SK-N-SH (cell line): ENCODE data around the gene CAPNS1. TPM values are rescaled to one million over a fixed set of nuclear protein-coding genes. Genes with fewer than 3 reads are reported as not detected.

Experiments
- CTCF ChIA-PET: fragments of 300-600, 350-600 bp; formaldehyde crosslinking; extraction: SDS; loops from one replicate; lab custom pipeline; 2021; lab: Yijun Ruan, JAX
- POLR2A ChIA-PET: fragments of 350-600 bp; sonication (Branson Sonifier 250); formaldehyde crosslinking; extraction: SDS; loops from one replicate; lab custom pipeline; 2020; ENCODE audit warnings: antibody characterized with exemption, inconsistent platforms; lab: Yijun Ruan, JAX
- DNase-seq: peaks from one replicate; pipeline ENCODE4 v3.0.0; 2012
- H2AFZ ChIP-seq: fragments of 200-600 bp; sonication (generic); 2 replicates; pipeline ENCODE4 v1.8.1; 2016; ENCODE audit warnings: antibody characterized with exemption, mild to moderate bottlenecking, low read depth
- H3F3A ChIP-seq: fragments of 200-600 bp; sonication (generic); replicated peaks from 2 replicates; pipeline ENCODE3; 2016; ENCODE audit warnings: antibody characterized with exemption, mild to moderate bottlenecking; ENCODE audit not compliant: insufficient read depth
- H3K27ac ChIP-seq, 2 experiments: fragments of 200-500 bp in 1 of 2; fragments of 200-600 bp in 1 of 2; sonication (Bioruptor generic) in 1 of 2; sonication (generic), shearing (Covaris generic) in 1 of 2; 2 replicates each; pipeline versions ENCODE4 v1.5.1 to v1.6.1; 2014 to 2016; ENCODE audit warnings: low read depth in 2 of 2, inconsistent platforms in 1 of 2, low read length in 1 of 2, mild to moderate bottlenecking in 1 of 2, mixed read lengths in 1 of 2
- H3K27me3 ChIP-seq: fragments of 200-600 bp; sonication (generic), shearing (Covaris generic); 2 replicates; pipeline ENCODE4 v1.6.1; 2016; ENCODE audit warnings: mixed run types; ENCODE audit not compliant: insufficient read depth
- H3K36me3 ChIP-seq, 2 experiments: fragments of 200-500 bp in 1 of 2; fragments of 200-600 bp in 1 of 2; sonication (Bioruptor generic) in 1 of 2; sonication (generic) in 1 of 2; replicated peaks in 1 of 2; 2 replicates each; pipeline versions ENCODE3 to v1.5.1; 2014 to 2016; ENCODE audit warnings: low read length in 1 of 2, mild to moderate bottlenecking in 1 of 2; ENCODE audit not compliant: insufficient read depth in 2 of 2, control insufficient read depth in 1 of 2
- H3K4me1 ChIP-seq, 2 experiments: fragments of 200-500 bp in 1 of 2; fragments of 200-600 bp in 1 of 2; sonication (Bioruptor generic) in 1 of 2; sonication (generic), shearing (Covaris generic) in 1 of 2; 2 replicates each; pipeline versions ENCODE4 v1.5.1 to v1.6.1; 2014 to 2016; ENCODE audit warnings: low read depth in 1 of 2, low read length in 1 of 2, mixed run types in 1 of 2; ENCODE audit not compliant: insufficient read depth in 2 of 2, control insufficient read depth in 1 of 2
- H3K4me2 ChIP-seq: fragments of 200-600 bp; sonication (generic), shearing (Covaris generic); 2 replicates; pipeline ENCODE4 v1.6.1; 2017; ENCODE audit warnings: mixed run types
- H3K4me3 ChIP-seq, 2 experiments: fragments of 200-500 bp in 1 of 2; fragments of 200-600 bp in 1 of 2; sonication (Bioruptor generic) in 1 of 2; sonication (generic), shearing (Covaris generic) in 1 of 2; 2 replicates each; pipeline versions ENCODE4 v1.5.1 to v1.8.1; 2014 to 2016; ENCODE audit warnings: low read depth in 2 of 2, inconsistent platforms in 1 of 2, low read length in 1 of 2, mild to moderate bottlenecking in 1 of 2, mixed read lengths in 1 of 2, moderate library complexity in 1 of 2
- H3K79me2 ChIP-seq: fragments of 200-600 bp; sonication (generic); 2 replicates; pipeline ENCODE4 v1.8.1; 2017; ENCODE audit warnings: mild to moderate bottlenecking; ENCODE audit not compliant: insufficient read depth
- H3K9ac ChIP-seq: fragments of 200-600 bp; sonication (generic); 2 replicates; pipeline ENCODE4 v1.6.1; 2017; ENCODE audit warnings: mixed run types
- H3K9me2 ChIP-seq: fragments of 200-600 bp; sonication (generic); 2 replicates; pipeline ENCODE4 v1.6.1; 2017; ENCODE audit warnings: mixed run types
- H3K9me3 ChIP-seq: fragments of 200-600 bp; sonication (generic); 2 replicates; pipeline ENCODE4 v1.6.1; 2017; ENCODE audit warnings: mixed run types, mild to moderate bottlenecking, moderate library complexity
- H4K20me1 ChIP-seq: fragments of 200-600 bp; sonication (generic); 2 replicates; pipeline ENCODE4 v1.6.1; 2017; ENCODE audit warnings: mild to moderate bottlenecking, mixed run types; ENCODE audit not compliant: insufficient read depth
- FOSL2 ChIP-seq: IDR thresholded peaks from 2 replicates; pipeline ENCODE4 v1.4.0; 2012; ENCODE audit warnings: low read depth, mild to moderate bottlenecking, moderate library complexity, borderline replicate concordance
- GABPA ChIP-seq: IDR thresholded peaks from 2 replicates; pipeline ENCODE4 v1.4.0; 2012; ENCODE audit warnings: low read depth, mild to moderate bottlenecking
- GATA2 ChIP-seq: sonication (generic); formaldehyde crosslinking; IDR thresholded peaks from 2 replicates; pipeline ENCODE4 v1.5.0; 2020; ENCODE audit warnings: mild to moderate bottlenecking, missing genetic modification reagents
- JUND ChIP-seq: IDR thresholded peaks from 2 replicates; pipeline ENCODE4 v1.4.0; 2012
- MEF2A ChIP-seq: IDR thresholded peaks from 2 replicates; pipeline ENCODE4 v1.4.0; 2012; ENCODE audit warnings: low read depth, borderline replicate concordance
- NFIC ChIP-seq: IDR thresholded peaks from 2 replicates; pipeline ENCODE4 v1.4.0; 2012; ENCODE audit warnings: borderline replicate concordance
- NRF1 ChIP-seq: IDR thresholded peaks from 2 replicates; pipeline ENCODE4 v1.6.1; 2012; ENCODE audit warnings: low read depth, mild to moderate bottlenecking, low read length
- POLR2AphosphoS5 ChIP-seq: IDR thresholded peaks from 2 replicates; pipeline ENCODE4 v1.6.1; 2012; ENCODE audit warnings: low read depth, low read length
- RXRA ChIP-seq: IDR thresholded peaks from 2 replicates; pipeline ENCODE4 v1.4.0; 2012; ENCODE audit warnings: low read depth, mild to moderate bottlenecking, borderline replicate concordance
- TCF12 ChIP-seq: IDR thresholded peaks from 2 replicates; pipeline ENCODE4 v1.4.0; 2012
- YY1 ChIP-seq: IDR thresholded peaks from 2 replicates; pipeline ENCODE4 v1.4.0; 2012; ENCODE audit warnings: low read depth, mild to moderate bottlenecking
- WGBS: methylation state at CpG from one replicate; pipeline ENCODE4 v1.1.6; 2017; ENCODE audit warnings: low lambda C conversion rate; 5-methylcytosine and 5-hydroxymethylcytosine counted together
- polyA plus RNA-seq, 3 experiments: library from polyadenylated mRNA; depleted of rRNA; stranded (reverse); fragments of >200 nt; gene quantifications; 2 replicates each; pipeline ENCODE4 v1.2.3, GENCODE V29; 2012
- TF ChIP-seq, protein P1 (sequence below): IDR thresholded peaks from 2 replicates; pipeline ENCODE4 v1.4.0; 2012; ENCODE audit warnings: low read depth, borderline replicate concordance

The CAPNS1 gene
- polyA plus RNA-seq, 1 of the 3 experiments (the other 2 are of a cell fraction), result 999 TPM

DNA sequence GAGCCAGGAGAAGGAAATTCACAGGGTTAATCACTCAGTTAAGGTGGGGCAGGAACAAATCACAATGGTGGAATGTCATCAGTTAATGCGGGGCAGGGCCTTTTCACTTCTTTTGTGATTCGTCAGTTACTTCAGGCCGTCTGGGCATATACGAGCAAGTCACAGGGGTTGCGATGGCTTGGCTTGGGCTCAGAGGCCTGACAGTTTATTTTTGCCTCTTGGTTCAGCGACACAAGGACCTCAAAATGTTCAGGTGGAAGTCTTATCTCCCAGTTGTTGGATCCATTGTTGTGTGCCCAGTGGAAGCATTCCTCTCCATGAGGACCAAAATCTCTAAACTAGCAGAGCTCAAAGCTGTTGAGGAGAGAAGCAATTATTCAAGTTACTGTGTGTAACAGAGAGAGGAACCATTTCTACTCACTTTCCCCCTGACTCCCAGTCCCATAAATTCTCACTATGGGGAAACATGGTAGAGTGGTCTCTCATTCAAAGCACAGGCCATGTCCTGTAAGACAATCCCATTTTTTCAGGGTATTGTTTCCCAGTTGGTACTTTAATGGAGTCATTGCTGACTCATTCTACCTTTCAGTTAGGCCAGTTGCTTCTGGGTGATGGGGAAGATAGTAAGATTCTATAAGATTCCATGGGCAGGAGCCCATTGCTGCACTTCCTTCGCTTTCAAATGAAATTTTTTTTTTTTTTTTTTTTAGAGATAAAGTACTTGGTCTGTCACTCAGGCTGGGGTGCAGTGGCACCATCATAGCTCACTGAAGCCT, 21.1 kb downstream of the CAPNS1 start:
- H3K4me1 ChIP-seq, result no peaks in the 10 kb centered on the region
- CTCF ChIA-PET, result interaction anchor here (1.9 kb wide), 1 partner anchor 33 kb away, joined by 6 read pairs; no protein-coding TSS in a partner anchor
- no peaks in the 10 kb centered on the region for H3K9me2 ChIP-seq
- DNase-seq, result no peak
- no peak overlapping the region for H2AFZ ChIP-seq
- POLR2A ChIA-PET, result no interaction called here
- WGBS, result 90% methylated on average over 7 of the region's 7 CpGs
- no peaks in the 10 kb centered on the region for H4K20me1 ChIP-seq
- H3K9me3 ChIP-seq, result no peaks in the 10 kb centered on the region
- no peak overlapping the region for H3K4me3 ChIP-seq
- no peak overlapping the region for H3K27ac ChIP-seq
- no peaks in the 10 kb centered on the region for H3K79me2 ChIP-seq
- TF ChIP-seq NFIC (no peak), MEF2A (no peak), NRF1 (no peak), TCF12 (no peak), GABPA (no peak), POLR2AphosphoS5 (no peak), GATA2 (no peak), YY1 (no peak), FOSL2 (no peak), RXRA (no peak), JUND (no peak)
- TF ChIP-seq, protein P1, sequence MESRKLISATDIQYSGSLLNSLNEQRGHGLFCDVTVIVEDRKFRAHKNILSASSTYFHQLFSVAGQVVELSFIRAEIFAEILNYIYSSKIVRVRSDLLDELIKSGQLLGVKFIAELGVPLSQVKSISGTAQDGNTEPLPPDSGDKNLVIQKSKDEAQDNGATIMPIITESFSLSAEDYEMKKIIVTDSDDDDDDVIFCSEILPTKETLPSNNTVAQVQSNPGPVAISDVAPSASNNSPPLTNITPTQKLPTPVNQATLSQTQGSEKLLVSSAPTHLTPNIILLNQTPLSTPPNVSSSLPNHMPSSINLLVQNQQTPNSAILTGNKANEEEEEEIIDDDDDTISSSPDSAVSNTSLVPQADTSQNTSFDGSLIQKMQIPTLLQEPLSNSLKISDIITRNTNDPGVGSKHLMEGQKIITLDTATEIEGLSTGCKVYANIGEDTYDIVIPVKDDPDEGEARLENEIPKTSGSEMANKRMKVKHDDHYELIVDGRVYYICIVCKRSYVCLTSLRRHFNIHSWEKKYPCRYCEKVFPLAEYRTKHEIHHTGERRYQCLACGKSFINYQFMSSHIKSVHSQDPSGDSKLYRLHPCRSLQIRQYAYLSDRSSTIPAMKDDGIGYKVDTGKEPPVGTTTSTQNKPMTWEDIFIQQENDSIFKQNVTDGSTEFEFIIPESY, result no peak
- TF ChIP-seq, all 33 proteins: peak for 0
- no peaks in the 10 kb centered on the region for H3K27me3 ChIP-seq
- no peak overlapping the region for H3K4me2 ChIP-seq
- no peak overlapping the region for H3K9ac ChIP-seq
- H3F3A ChIP-seq, result no peaks in the 10 kb centered on the region
- H3K36me3 ChIP-seq, result no peaks in the 10 kb centered on the region

DNA sequence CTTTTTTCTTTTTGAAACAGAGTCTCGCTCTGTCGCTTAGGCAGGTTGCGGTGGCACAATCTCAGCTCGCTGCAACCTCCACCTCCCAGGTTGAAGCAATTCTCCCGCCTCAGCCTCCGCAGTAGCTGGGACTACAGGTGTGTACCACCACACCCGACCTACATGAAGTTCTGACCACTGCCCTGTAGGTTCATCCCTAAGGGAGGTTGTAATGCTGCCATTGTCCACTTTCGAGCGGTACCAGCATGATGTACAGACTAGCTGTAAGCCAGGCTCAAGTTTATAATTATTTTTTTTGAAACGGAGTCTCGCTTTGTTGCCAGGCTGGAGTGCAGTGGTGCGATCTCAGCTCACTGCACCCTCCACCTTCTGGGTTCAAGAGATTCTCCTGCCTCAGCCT, 23.9 kb downstream of the CAPNS1 start:
- no peaks in the 10 kb centered on the region for H3K9me3 ChIP-seq
- H4K20me1 ChIP-seq, result no peaks in the 10 kb centered on the region
- WGBS, result 98% methylated on average over 12 of the region's 12 CpGs
- CTCF ChIA-PET, result no interaction called here
- peaks cover 3% of the 10 kb centered on the region for H3F3A ChIP-seq
- no peak overlapping the region for H3K4me2 ChIP-seq
- H2AFZ ChIP-seq, result no peak overlapping the region
- no peaks in the 10 kb centered on the region for H3K79me2 ChIP-seq
- H3K9ac ChIP-seq, result no peak overlapping the region
- no peak for TF ChIP-seq GABPA
- POLR2A ChIA-PET, result no interaction called here
- H3K4me3 ChIP-seq, result no peak overlapping the region
- H3K36me3 ChIP-seq, result peaks cover 0 to 4% of the 10 kb centered on the region in 2 experiments
- H3K4me1 ChIP-seq, result no peaks in the 10 kb centered on the region
- DNase-seq, result no peak
- H3K9me2 ChIP-seq, result no peaks in the 10 kb centered on the region
- H3K27me3 ChIP-seq, result no peaks in the 10 kb centered on the region
- no peak overlapping the region for H3K27ac ChIP-seq
